GM18951 (cell line): ENCODE data around the gene RNF167.
A peak's percentile ranks its signal among the peaks of the same experiment; 100 is the strongest.

Source experiments
- POLR2A ChIP-seq: IDR thresholded peaks from 4 replicates; pipeline ENCODE4 v1.6.1; 2011; ENCODE audit warnings: mild to moderate bottlenecking; ENCODE audit not compliant: insufficient read length, insufficient read depth; ENCODE audit errors: extremely low read depth
- in situ Hi-C: fragments of 300-500 bp; cut with MboI; formaldehyde crosslinking; loops from one replicate; pipeline ENCODE4 v1.12.0; 2022; ENCODE audit warnings: low sequenced_read_pairs, mixed read lengths, inconsistent platforms; ENCODE audit not compliant: unreplicated experiment

Gene RNF167

DNA sequence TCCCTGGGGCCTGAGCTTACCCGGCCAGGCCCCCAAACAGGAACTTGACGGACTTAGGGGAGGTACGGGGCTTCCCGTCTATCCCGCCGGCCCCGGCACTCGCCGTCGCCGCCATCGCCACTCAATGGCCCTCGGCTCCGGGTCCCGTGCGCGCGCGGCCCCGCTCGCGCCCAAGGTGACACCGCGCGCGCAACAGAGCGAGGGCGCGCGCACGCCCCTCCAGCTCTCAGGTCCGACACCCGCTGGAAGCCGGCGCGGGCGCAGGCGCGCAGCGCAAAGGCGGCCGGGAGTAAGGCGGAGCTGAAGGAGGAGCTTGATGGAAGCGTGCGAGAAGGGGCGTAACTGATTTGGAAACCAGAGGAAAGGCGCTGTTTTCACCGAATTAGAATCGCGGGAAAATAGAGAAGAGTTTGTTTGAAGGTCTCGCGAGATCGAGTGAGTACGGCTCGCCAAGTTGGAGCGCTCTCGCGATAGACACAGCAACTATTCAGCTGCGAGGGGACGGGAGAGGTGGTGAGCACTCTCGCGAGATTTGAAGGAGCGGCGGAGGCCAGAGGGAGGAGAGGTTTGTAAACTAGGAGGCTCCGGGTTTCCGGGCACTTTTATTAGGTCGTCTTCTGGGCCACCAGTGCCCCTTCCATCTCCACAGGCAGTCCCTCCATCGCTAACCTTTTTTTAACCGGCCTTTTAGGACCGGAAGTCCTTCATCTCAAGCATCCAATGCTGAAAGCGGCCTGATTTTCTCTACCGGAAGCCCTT lies at the start of gene RNF167, which contains the start of gene SLC25A11:
Gene RNF167 (plus strand): TSS at position 473 of the 759 bp plus-strand sequence. CDS start 642 bp downstream, outside the sequence.
Gene SLC25A11 (minus strand): TSS at position 251 of the 759 bp plus-strand sequence. CDS start 136 bp downstream, at position 115.
- in situ Hi-C loops: no loop called here
- peak; percentile 97 for TF ChIP-seq POLR2A

DNA sequence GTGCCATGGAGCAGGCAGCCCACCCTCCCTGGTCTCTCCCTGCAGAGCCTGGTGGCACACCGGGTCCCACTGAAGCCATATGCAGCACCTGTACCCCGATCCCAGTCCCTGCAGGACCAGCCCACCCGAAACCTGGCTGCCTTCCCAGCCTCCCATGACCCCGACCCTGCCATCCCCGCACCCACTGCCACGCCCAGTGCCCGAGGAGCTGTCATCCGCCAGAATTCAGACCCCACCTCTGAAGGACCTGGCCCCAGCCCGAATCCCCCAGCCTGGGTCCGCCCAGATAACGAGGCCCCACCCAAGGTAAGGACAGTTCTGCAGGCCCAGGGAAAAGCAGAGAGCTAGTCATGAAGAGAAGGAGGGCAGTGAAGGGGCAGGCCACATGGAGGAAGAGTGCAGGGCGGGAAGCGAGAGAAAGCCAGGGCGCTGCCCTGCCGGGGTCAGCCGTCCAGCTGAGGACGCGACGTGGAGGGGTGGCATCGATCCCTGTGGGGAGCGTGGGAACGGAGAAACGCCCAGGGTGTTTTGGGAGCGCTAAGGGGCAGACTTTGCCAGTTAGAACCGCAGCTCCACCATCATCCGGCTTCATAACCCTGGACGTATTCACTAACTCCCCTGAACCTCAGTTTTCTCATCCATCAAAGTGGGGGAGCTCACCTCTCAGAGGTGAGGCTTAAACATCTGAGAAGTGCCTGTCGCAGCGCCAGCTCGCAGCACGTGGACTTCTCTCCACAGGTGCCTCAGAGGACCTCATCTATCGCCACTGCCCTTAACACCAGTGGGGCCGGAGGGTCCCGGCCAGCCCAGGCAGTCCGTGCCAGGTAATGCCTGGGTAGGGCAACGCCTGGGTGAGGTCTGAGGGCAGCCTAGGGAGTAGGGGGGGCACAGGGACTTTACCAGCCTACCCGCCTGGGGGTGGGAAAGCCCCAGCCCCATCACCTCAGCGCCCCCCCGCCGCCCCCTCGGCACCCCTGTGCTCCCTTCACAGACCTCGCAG lies 48.4 kb upstream of the RNF167 start:
- no peak for TF ChIP-seq POLR2A
- in situ Hi-C loops: loop anchor here (25.0 kb wide), 1 partner anchor 329 kb away; the partner anchor contains the start of genes GGT6 and MYBBP1A

DNA sequence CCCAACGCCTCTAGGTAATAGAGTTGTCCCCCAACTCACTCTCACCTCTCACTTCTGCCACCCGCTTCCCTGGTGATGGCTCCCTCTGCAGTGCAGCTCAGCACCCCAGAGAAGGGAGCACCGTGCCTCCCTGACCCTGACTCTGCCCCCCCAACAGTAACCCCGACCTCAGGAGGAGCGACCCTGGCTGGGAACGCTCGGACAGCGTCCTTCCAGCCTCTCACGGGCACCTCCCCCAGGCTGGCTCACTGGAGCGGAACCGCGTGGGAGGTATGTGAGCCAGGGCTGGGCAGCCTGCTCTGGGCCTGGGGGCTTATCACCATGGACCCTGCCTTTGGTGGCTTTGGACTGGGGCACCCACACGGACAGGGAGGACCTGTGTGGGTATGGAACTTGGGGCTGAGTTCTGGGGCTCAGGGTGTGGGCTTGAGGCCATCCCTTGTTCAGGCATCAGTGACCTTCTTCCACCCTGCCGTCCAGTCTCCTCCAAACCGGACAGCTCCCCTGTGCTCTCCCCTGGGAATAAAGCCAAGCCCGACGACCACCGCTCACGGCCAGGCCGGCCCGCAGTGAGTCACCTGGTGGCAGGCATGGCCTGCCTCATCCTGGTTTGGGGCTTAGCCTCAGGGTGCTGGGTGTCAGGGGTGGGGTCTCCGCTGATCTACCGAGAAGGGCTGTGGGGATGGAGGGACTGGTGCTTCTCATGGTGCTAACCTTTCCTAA lies 47.4 kb upstream of the RNF167 start:
- in situ Hi-C loops: loop anchor here (25.0 kb wide), 1 partner anchor 330 kb away; the partner anchor contains the start of genes GGT6 and MYBBP1A
- no peak for TF ChIP-seq POLR2A

DNA sequence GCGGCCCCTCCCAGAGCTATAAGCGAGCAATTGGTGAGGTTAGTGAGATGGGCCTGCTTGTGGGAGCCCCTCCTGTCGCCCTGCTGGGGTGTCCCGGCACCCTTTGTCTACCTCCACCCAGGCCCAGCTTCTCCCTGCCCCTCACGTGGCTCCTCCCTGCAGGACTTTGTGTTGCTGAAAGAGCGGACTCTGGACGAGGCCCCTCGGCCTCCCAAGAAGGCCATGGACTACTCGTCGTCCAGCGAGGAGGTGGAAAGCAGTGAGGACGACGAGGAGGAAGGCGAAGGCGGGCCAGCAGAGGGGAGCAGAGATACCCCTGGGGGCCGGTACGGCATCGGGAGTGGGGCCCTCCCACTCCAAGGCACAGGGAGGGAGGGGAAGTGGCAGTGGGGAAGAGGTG lies 46.8 kb upstream of the RNF167 start:
- in situ Hi-C loops: loop anchor here (25.0 kb wide), 1 partner anchor 331 kb away; the partner anchor contains the start of genes GGT6 and MYBBP1A
- no peak for TF ChIP-seq POLR2A

- in situ Hi-C loops: loop anchor here (25.0 kb wide), 1 partner anchor 332 kb away; the partner anchor contains the start of genes GGT6 and MYBBP1A
- no peak for TF ChIP-seq POLR2A
These were observed 46.1 kb upstream of the RNF167 start for GRCh38 chr17:4893721-4894560.

GRCh38 chr17:4895121-4895520 lies 44.9 kb upstream of the RNF167 start:
- no peak for TF ChIP-seq POLR2A
- in situ Hi-C loops: loop anchor here (25.0 kb wide), 1 partner anchor 333 kb away; the partner anchor contains the start of genes GGT6 and MYBBP1A

DNA sequence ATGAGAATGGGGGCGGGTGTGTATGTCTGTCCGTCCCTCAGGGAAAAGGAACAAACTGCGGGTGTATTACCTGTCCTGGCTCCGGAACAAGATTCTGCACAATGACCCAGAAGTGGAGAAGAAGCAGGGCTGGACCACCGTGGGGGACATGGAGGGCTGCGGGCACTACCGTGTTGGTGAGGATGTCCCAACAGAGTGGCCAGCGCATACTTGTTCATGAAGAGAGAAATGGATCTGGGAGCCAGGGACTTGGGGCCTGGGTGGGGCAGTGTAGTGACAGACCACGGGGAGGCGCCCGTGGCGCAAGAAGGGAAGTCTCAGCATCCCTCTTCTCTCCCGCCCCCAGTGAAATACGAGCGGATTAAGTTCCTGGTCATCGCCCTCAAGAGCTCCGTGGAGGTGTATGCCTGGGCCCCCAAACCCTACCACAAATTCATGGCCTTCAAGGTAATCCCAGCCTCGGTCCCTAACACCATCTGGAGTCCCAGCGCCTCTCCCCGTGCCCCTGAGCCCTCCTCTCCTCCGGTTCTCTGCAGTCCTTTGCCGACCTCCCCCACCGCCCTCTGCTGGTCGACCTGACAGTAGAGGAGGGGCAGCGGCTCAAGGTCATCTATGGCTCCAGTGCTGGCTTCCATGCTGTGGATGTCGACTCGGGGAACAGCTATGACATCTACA lies 44.3 kb upstream of the RNF167 start:
- TF ChIP-seq POLR2A: no peak
- in situ Hi-C loops: loop anchor here (25.0 kb wide), 1 partner anchor 333 kb away; the partner anchor contains the start of genes GGT6 and MYBBP1A

GRCh38 chr17:4896332-4897197 lies 43.5 kb upstream of the RNF167 start:
- in situ Hi-C loops: loop anchor here (25.0 kb wide), 1 partner anchor 334 kb away; the partner anchor contains the start of genes GGT6 and MYBBP1A
- no peak for TF ChIP-seq POLR2A

GRCh38 chr17:4897198-4897687 lies 42.8 kb upstream of the RNF167 start:
- TF ChIP-seq POLR2A: no peak
- in situ Hi-C loops: loop anchor here (25.0 kb wide), 1 partner anchor 335 kb away; the partner anchor contains the start of genes GGT6 and MYBBP1A

DNA sequence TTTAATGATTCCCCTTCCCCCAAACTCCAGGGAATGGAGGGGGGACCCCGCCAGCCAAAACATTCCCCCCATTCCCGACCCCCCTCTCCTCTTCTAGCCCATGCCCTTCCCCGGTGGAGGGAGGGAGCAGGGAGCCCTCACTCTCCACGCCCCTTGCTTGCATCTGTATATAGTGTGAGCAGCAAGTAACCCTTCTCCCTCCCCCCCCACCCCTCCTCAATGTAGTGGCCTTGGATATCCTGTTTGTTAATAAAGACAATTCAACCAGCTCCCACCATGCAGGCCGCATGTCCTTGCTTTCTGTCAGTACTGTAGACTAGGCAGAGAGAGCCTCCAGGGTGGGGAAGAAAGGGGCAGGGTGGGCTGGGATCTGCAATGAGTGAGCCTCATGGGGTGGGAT lies 42.3 kb upstream of the RNF167 start:
- TF ChIP-seq POLR2A: no peak
- in situ Hi-C loops: loop anchor here (25.0 kb wide), 1 partner anchor 335 kb away; the partner anchor contains the start of genes GGT6 and MYBBP1A
